WTC11 (cell line): ENCODE results near the gene TSPAN31. TPM values are rescaled to one million over a fixed set of nuclear protein-coding genes. Genes with fewer than 3 reads are reported as not detected.
A peak's percentile ranks its signal among the peaks of the same experiment; 100 is the strongest.

Experiments used
- ATAC-seq: fragments of 200-7000 bp; cut with Tn5 transposase; 2 replicates; pipeline ENCODE4 v1.10.0; 2021; ENCODE audit warnings: mild to moderate bottlenecking, moderate library complexity
- Bru-seq: library from RNA; stranded (reverse); fragments of 400-500 nt; gene quantifications from one replicate; lab custom pipeline; 2021; lab: Mats Ljungman, UMichigan
- CTCF ChIA-PET: fragments of 300-600 bp; sonication (Branson Sonifier 250); formaldehyde crosslinking; loops from one replicate; lab custom pipeline; 2021; ENCODE audit warnings: antibody characterized with exemption; lab: Charles Lee
- POLR2A ChIA-PET: fragments of 350-600 bp; sonication (Branson Sonifier 250); formaldehyde crosslinking; loops from one replicate; lab custom pipeline; 2021; ENCODE audit warnings: antibody characterized with exemption; lab: Charles Lee
- DNase-seq: peaks from one replicate; pipeline ENCODE4 v3.0.0; 2021; ENCODE audit warnings: low spot score
- H3K27ac Mint-ChIP-seq: 2 replicates; pipeline ENCODE4 v1.8.0; 2021; ENCODE audit warnings: mixed read lengths
- H3K27me3 Mint-ChIP-seq: 2 replicates; pipeline ENCODE4 v1.8.0; 2021; ENCODE audit warnings: low read depth, mild to moderate bottlenecking, moderate library complexity, mixed read lengths
- H3K36me3 Mint-ChIP-seq: 2 replicates; pipeline ENCODE4 v1.8.0; 2021; ENCODE audit warnings: mixed read lengths
- H3K4me1 Mint-ChIP-seq: 2 replicates; pipeline ENCODE4 v1.8.0; 2022; ENCODE audit warnings: mixed read lengths
- H3K4me3 Mint-ChIP-seq: 2 replicates; pipeline ENCODE4 v1.8.0; 2021; ENCODE audit warnings: mild to moderate bottlenecking, moderate library complexity, mixed read lengths
- H3K9me3 Mint-ChIP-seq: 2 replicates; pipeline ENCODE4 v1.8.0; 2021; ENCODE audit warnings: mixed read lengths
- CDX4 ChIP-seq: fragments of 250-450 bp; sonication (Bioruptor Pico); IDR thresholded peaks from 2 replicates; pipeline ENCODE4 v1.9.0; 2021; ENCODE audit warnings: moderate library complexity, mild to moderate bottlenecking, inconsistent platforms, borderline replicate concordance
- ELF4 ChIP-seq: sonication (generic); formaldehyde crosslinking; IDR thresholded peaks from 2 replicates; pipeline ENCODE4 v1.8.1; 2022; ENCODE audit warnings: low read depth, mild to moderate bottlenecking, moderate library complexity, missing genetic modification reagents
- EMX1 ChIP-seq: fragments of 250-450 bp; sonication (Bioruptor Pico); IDR thresholded peaks from 2 replicates; pipeline ENCODE4 v1.8.0; 2021; ENCODE audit warnings: mild to moderate bottlenecking
- ERG ChIP-seq: fragments of 250-450 bp; sonication (Bioruptor Pico); IDR thresholded peaks from 2 replicates; pipeline ENCODE4 v1.8.0; 2021; ENCODE audit warnings: mild to moderate bottlenecking
- ETV6 ChIP-seq: sonication (generic); formaldehyde crosslinking; IDR thresholded peaks from 2 replicates; pipeline ENCODE4 v1.8.1; 2022; ENCODE audit warnings: mild to moderate bottlenecking, missing genetic modification reagents
- NFYB ChIP-seq: sonication (generic); formaldehyde crosslinking; conservative IDR thresholded peaks from 2 replicates; pipeline ENCODE4 v1.8.0; 2022; ENCODE audit warnings: low read depth, missing genetic modification reagents
- PRRX2 ChIP-seq: fragments of 250-450 bp; sonication (Bioruptor Pico); IDR thresholded peaks from 2 replicates; pipeline ENCODE4 v1.8.0; 2021; ENCODE audit warnings: mild to moderate bottlenecking
- SMAD3 ChIP-seq: sonication (generic); formaldehyde crosslinking; IDR thresholded peaks from 2 replicates; pipeline ENCODE4 v1.8.0; 2022; ENCODE audit warnings: missing genetic modification reagents, mild to moderate bottlenecking, borderline replicate concordance
- TEAD1 ChIP-seq: sonication (generic); formaldehyde crosslinking; IDR thresholded peaks from 2 replicates; pipeline ENCODE4 v1.8.0; 2022; ENCODE audit warnings: mild to moderate bottlenecking, missing genetic modification reagents
- ZBTB43 ChIP-seq: sonication (generic); formaldehyde crosslinking; IDR thresholded peaks from 2 replicates; pipeline ENCODE4 v1.8.1; 2023; ENCODE audit warnings: mild to moderate bottlenecking, missing genetic modification reagents
- ZNF219 ChIP-seq: sonication (generic); formaldehyde crosslinking; IDR thresholded peaks from 2 replicates; pipeline ENCODE4 v1.8.0; 2023; ENCODE audit warnings: missing genetic modification reagents, mild to moderate bottlenecking, borderline replicate concordance
- ZNF396 ChIP-seq: fragments of 250-450 bp; sonication (Bioruptor Pico); IDR thresholded peaks from 2 replicates; pipeline ENCODE4 v1.8.0; 2021; ENCODE audit warnings: mild to moderate bottlenecking, moderate library complexity, borderline replicate concordance
- ZNF416 ChIP-seq: fragments of 250-450 bp; sonication (Bioruptor Pico); IDR thresholded peaks from 2 replicates; pipeline ENCODE4 v1.9.0; 2021; ENCODE audit warnings: mild to moderate bottlenecking, inconsistent platforms
- long read RNA-seq, 3 experiments: library from RNA in 1 of 3; library from capped mRNA in 1 of 3; library from polyadenylated mRNA in 1 of 3; unstranded in 2 of 3; stranded (forward) in 1 of 3; transcript quantifications; one replicate each; pipeline ENCODE4 v2.0.0, GENCODE V29; 2021
- total RNA-seq: library from RNA; stranded (reverse); gene quantifications from 3 replicates; pipeline ENCODE4 v1.2.3, GENCODE V29; 2021
- TF ChIP-seq, protein P1 (sequence below): sonication (generic); formaldehyde crosslinking; IDR thresholded peaks from 2 replicates; pipeline ENCODE4 v1.8.0; 2022; ENCODE audit warnings: mild to moderate bottlenecking, missing genetic modification reagents
- TF ChIP-seq, protein P2 (sequence below): sonication (generic); formaldehyde crosslinking; IDR thresholded peaks from 2 replicates; pipeline ENCODE4 v1.8.1; 2023; ENCODE audit warnings: mild to moderate bottlenecking, missing genetic modification reagents, moderate library complexity
- TF ChIP-seq, protein P3 (sequence below): fragments of 250-450 bp; sonication (Bioruptor Pico); IDR thresholded peaks from 2 replicates; pipeline ENCODE4 v1.9.0; 2021; ENCODE audit warnings: mild to moderate bottlenecking, borderline replicate concordance

Gene TSPAN31
- total RNA-seq (9.9 to 18.6 TPM (median 18.4 TPM) in 3 replicates), Bru-seq, nascent RNA (percentile 81 among the genes with signal in this experiment)
- long read RNA-seq, experiment 1, transcript TSPAN31-201 (6 exons, 1,849 nt) = major isoform, 66 of 90 reads
- long read RNA-seq, experiment 1, partial matches to known transcripts = 6 of 90 reads
- long read RNA-seq, experiment 1, other reads (novel, unspliced or antisense) = 13 of 90 reads
- long read RNA-seq, experiment 2, transcript TSPAN31-201 (6 exons, 1,849 nt) = major isoform, 15 of 30 reads
- long read RNA-seq, experiment 2, partial matches to known transcripts = 3 of 30 reads
- long read RNA-seq, experiment 2, other reads (novel, unspliced or antisense) = 9 of 30 reads
- long read RNA-seq, experiment 3, transcript TSPAN31-201 (6 exons, 1,849 nt) = major isoform, 29 of 33 reads
- long read RNA-seq, experiment 3, partial matches to known transcripts = 2 of 33 reads
- long read RNA-seq, experiment 3, other reads (novel, unspliced or antisense) = 1 of 33 reads

- peak; percentile 87 for TF ChIP-seq PRRX2 (CRISPR knock-in tag)
- TF ChIP-seq ZNF416 (CRISPR knock-in tag) = peak; percentile 26; the same call in 1 of the 2 replicates
- TF ChIP-seq, protein P1, sequence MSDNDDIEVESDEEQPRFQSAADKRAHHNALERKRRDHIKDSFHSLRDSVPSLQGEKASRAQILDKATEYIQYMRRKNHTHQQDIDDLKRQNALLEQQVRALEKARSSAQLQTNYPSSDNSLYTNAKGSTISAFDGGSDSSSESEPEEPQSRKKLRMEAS (CRISPR knock-in tag) = 0 out of 2 replicates have a peak, but pooled peaks have one; percentile 5
- TF ChIP-seq EMX1 (CRISPR knock-in tag) = peak; percentile 74; the same call in 1 of the 2 replicates
- TF ChIP-seq ERG = peak; percentile 91
- TF ChIP-seq NFYB = peak; percentile 86
- TF ChIP-seq, protein P2, sequence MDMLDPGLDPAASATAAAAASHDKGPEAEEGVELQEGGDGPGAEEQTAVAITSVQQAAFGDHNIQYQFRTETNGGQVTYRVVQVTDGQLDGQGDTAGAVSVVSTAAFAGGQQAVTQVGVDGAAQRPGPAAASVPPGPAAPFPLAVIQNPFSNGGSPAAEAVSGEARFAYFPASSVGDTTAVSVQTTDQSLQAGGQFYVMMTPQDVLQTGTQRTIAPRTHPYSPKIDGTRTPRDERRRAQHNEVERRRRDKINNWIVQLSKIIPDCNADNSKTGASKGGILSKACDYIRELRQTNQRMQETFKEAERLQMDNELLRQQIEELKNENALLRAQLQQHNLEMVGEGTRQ (CRISPR knock-in tag) = peak; percentile 50
- no peak for TF ChIP-seq ELF4 (CRISPR knock-in tag)
- no peak for TF ChIP-seq ZNF396
- TF ChIP-seq, protein P3, sequence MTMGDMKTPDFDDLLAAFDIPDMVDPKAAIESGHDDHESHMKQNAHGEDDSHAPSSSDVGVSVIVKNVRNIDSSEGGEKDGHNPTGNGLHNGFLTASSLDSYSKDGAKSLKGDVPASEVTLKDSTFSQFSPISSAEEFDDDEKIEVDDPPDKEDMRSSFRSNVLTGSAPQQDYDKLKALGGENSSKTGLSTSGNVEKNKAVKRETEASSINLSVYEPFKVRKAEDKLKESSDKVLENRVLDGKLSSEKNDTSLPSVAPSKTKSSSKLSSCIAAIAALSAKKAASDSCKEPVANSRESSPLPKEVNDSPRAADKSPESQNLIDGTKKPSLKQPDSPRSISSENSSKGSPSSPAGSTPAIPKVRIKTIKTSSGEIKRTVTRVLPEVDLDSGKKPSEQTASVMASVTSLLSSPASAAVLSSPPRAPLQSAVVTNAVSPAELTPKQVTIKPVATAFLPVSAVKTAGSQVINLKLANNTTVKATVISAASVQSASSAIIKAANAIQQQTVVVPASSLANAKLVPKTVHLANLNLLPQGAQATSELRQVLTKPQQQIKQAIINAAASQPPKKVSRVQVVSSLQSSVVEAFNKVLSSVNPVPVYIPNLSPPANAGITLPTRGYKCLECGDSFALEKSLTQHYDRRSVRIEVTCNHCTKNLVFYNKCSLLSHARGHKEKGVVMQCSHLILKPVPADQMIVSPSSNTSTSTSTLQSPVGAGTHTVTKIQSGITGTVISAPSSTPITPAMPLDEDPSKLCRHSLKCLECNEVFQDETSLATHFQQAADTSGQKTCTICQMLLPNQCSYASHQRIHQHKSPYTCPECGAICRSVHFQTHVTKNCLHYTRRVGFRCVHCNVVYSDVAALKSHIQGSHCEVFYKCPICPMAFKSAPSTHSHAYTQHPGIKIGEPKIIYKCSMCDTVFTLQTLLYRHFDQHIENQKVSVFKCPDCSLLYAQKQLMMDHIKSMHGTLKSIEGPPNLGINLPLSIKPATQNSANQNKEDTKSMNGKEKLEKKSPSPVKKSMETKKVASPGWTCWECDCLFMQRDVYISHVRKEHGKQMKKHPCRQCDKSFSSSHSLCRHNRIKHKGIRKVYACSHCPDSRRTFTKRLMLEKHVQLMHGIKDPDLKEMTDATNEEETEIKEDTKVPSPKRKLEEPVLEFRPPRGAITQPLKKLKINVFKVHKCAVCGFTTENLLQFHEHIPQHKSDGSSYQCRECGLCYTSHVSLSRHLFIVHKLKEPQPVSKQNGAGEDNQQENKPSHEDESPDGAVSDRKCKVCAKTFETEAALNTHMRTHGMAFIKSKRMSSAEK (CRISPR knock-in tag) = 0 out of 2 replicates have a peak, but pooled peaks have one; percentile 17
- TF ChIP-seq ZBTB43 (CRISPR knock-in tag) = no peak
- 0 out of 2 replicates have a peak, but pooled peaks have one; percentile 16 for TF ChIP-seq SMAD3 (CRISPR knock-in tag)
- TF ChIP-seq ETV6 = peak; percentile 85; the same call in 1 of the 2 replicates
- 0 out of 2 replicates have a peak, but pooled peaks have one; percentile 12 for TF ChIP-seq TEAD1 (CRISPR knock-in tag)
- no peak for TF ChIP-seq CDX4
- TF ChIP-seq ZNF219 = no peak
- peaks cover 14% of the 10 kb centered on the region for H3K4me1 Mint-ChIP-seq
- H3K9me3 Mint-ChIP-seq = no peaks in the 10 kb centered on the region; the same call in 1 of the 2 replicates
- peak within 1 kb of the TSS; percentile 93 for H3K4me3 Mint-ChIP-seq
- ChIA-PET POLR2A (interaction anchor here (0.6 to 1.8 kb wide), 8 partner anchors 9 to 292 kb away, joined by 3 to 12 read pairs (median 4); partner anchors contain the start of genes ATP23 and EEF1AKMT3), CTCF (interaction anchor here (0.7 to 4.7 kb wide), 11 partner anchors 8 to 520 kb away, joined by 3 to 34 read pairs (median 4); partner anchors contain the start of genes B4GALNT1 and GLI1)
- H3K27me3 Mint-ChIP-seq = peaks cover 46% of the 10 kb centered on the region
- peak; percentile 86 for ATAC-seq
- peaks cover 36% of the 10 kb centered on the region for H3K36me3 Mint-ChIP-seq
- H3K27ac Mint-ChIP-seq = peak within 1 kb of the TSS; percentile 98
- DNase-seq = peak; percentile 93
Measured at GRCh38 chr12:57744777-57745484, at the start of gene TSPAN31. Gene TSPAN31 (plus strand): TSS chr12:57745039. CDS start chr12:57745155, 116 bp downstream.
